ENCODE results near the gene GDE1. TPM values are rescaled to one million over a fixed set of nuclear protein-coding genes. Genes with fewer than 3 reads are reported as not detected.

GDE1 gene
- polyA plus RNA-seq, 1 donor (not counting 4 experiments of a cell fraction or from before 2014, with no cell fraction given) = 52.9 TPM

DNA sequence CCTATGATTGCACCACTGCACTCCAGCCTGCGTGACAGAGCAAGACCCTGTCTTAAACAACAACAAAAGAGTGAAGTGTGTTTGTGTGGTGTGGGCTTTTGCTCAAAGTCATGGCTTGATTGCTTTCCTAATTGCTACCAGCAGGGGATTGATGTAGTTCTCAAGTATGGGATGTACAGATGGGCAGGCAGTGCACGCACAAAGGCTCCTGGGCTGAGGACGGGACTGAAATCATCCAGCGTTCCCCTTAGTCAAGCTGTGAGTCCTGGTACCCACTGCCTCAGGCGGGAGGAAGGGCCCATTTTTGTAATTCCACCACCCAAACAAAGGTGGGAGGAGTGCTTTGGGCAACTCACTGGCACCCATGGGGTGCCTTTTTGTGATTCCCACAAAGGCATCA lies 47.3 kb downstream of the GDE1 start:
- H3K4me1 ChIP-seq (ENCODE audit: control insufficient read depth, extremely low read depth, insufficient read depth, low read length) = no peaks in the 10 kb centered on the region
- H3K4me2 ChIP-seq (ENCODE audit: control insufficient read depth, extremely low read depth, insufficient read depth, low read depth, low read length) = no peak overlapping the region
- no peak for FAIRE-seq
- H3K9me1 ChIP-seq (ENCODE audit: control insufficient read depth, extremely low read depth, insufficient read depth, low read length) = no peaks in the 10 kb centered on the region
- no peak overlapping the region for H3K9ac ChIP-seq (ENCODE audit: control insufficient read depth, extremely low read depth, insufficient read depth, low read length)
- H3K9me3 ChIP-seq (ENCODE audit: control insufficient read depth, low read depth, low read length) = no peaks in the 10 kb centered on the region
- H3K4me3 ChIP-seq (ENCODE audit: control insufficient read depth in 2 of 3, extremely low read depth in 1 of 3, insufficient read depth in 2 of 3, low read depth in 1 of 3, low read length in 3 of 3) = no peak overlapping the region
- no peaks in the 10 kb centered on the region for H3K36me3 ChIP-seq (ENCODE audit: control insufficient read depth in 2 of 2, extremely low read depth in 1 of 2, insufficient read depth in 2 of 2, low read length in 2 of 2)
- H3K79me2 ChIP-seq (ENCODE audit: control insufficient read depth, insufficient read depth, low read length) = no peaks in the 10 kb centered on the region
- H2AFZ ChIP-seq (ENCODE audit: control insufficient read depth, low read length) = no peak overlapping the region
- H4K20me1 ChIP-seq (ENCODE audit: control insufficient read depth, extremely low read depth, insufficient read depth, low read length) = no peaks in the 10 kb centered on the region
- no peaks in the 10 kb centered on the region for H3K27me3 ChIP-seq (ENCODE audit: control insufficient read depth, extremely low read depth, insufficient read depth, low read length)
- no peak overlapping the region for H3K27ac ChIP-seq (ENCODE audit: control insufficient read depth, insufficient read depth, low read length)
- dilution Hi-C loops (cut with MboI; ENCODE audit: extremely low pct_ligation_motif_present, low sequenced_read_pairs) = no loop called here
- TF ChIP-seq EZH2 (IDR thresholded peaks at IDR 0.05; ENCODE audit: low read length) = no peak
- TF ChIP-seq, protein P1, sequence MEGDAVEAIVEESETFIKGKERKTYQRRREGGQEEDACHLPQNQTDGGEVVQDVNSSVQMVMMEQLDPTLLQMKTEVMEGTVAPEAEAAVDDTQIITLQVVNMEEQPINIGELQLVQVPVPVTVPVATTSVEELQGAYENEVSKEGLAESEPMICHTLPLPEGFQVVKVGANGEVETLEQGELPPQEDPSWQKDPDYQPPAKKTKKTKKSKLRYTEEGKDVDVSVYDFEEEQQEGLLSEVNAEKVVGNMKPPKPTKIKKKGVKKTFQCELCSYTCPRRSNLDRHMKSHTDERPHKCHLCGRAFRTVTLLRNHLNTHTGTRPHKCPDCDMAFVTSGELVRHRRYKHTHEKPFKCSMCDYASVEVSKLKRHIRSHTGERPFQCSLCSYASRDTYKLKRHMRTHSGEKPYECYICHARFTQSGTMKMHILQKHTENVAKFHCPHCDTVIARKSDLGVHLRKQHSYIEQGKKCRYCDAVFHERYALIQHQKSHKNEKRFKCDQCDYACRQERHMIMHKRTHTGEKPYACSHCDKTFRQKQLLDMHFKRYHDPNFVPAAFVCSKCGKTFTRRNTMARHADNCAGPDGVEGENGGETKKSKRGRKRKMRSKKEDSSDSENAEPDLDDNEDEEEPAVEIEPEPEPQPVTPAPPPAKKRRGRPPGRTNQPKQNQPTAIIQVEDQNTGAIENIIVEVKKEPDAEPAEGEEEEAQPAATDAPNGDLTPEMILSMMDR (optimal IDR thresholded peaks at IDR 0.05 in 1 of 3, IDR thresholded peaks at IDR 0.05 in 1 of 3, conservative IDR thresholded peaks at IDR 0.05 in 1 of 3; ENCODE audit: extremely low read depth in 1 of 3, insufficient read depth in 2 of 3, low read length in 3 of 3) = peak in 1 of 3 experiments; percentile 7
- DNase-seq (ENCODE audit: low read depth, low spot score) = no peak

DNA sequence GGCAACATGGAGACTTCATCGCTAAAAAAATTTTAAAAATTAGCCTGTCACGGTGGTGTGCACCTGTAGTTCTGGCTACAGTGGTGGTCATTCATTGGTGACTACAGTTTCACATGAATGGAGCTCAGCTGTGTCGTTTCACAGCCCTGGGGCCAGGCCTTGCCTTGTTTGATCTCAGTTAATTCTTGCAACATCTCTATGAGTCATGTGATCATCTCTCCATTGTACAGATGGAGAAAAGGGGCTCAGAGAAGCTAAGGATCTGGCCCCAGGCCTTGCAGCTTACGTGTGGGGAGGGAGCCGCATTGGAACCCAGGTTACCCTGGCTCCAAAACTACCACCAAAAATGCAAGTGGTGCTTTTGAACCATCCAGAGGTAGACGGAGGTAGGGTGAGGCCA lies 49.4 kb downstream of the GDE1 start:
- no peaks in the 10 kb centered on the region for H4K20me1 ChIP-seq (ENCODE audit: control insufficient read depth, extremely low read depth, insufficient read depth, low read length)
- dilution Hi-C loops (cut with MboI; ENCODE audit: extremely low pct_ligation_motif_present, low sequenced_read_pairs) = no loop called here
- DNase-seq (ENCODE audit: low read depth, low spot score) = no peak
- TF ChIP-seq EZH2 (IDR thresholded peaks at IDR 0.05; ENCODE audit: low read length) = no peak
- TF ChIP-seq, protein P1 (optimal IDR thresholded peaks at IDR 0.05 in 1 of 3, IDR thresholded peaks at IDR 0.05 in 1 of 3, conservative IDR thresholded peaks at IDR 0.05 in 1 of 3; ENCODE audit: extremely low read depth in 1 of 3, insufficient read depth in 2 of 3, low read length in 3 of 3) = no peak
- H3K9me1 ChIP-seq (ENCODE audit: control insufficient read depth, extremely low read depth, insufficient read depth, low read length) = no peaks in the 10 kb centered on the region
- no peak for FAIRE-seq
- H3K79me2 ChIP-seq (ENCODE audit: control insufficient read depth, insufficient read depth, low read length) = no peaks in the 10 kb centered on the region
- H3K9ac ChIP-seq (ENCODE audit: control insufficient read depth, extremely low read depth, insufficient read depth, low read length) = no peak overlapping the region
- H3K4me3 ChIP-seq (ENCODE audit: control insufficient read depth in 2 of 3, extremely low read depth in 1 of 3, insufficient read depth in 2 of 3, low read depth in 1 of 3, low read length in 3 of 3) = no peak overlapping the region
- no peak overlapping the region for H3K27ac ChIP-seq (ENCODE audit: control insufficient read depth, insufficient read depth, low read length)
- no peaks in the 10 kb centered on the region for H3K36me3 ChIP-seq (ENCODE audit: control insufficient read depth in 2 of 2, extremely low read depth in 1 of 2, insufficient read depth in 2 of 2, low read length in 2 of 2)
- no peak overlapping the region for H2AFZ ChIP-seq (ENCODE audit: control insufficient read depth, low read length)
- no peaks in the 10 kb centered on the region for H3K9me3 ChIP-seq (ENCODE audit: control insufficient read depth, low read depth, low read length)
- no peaks in the 10 kb centered on the region for H3K4me1 ChIP-seq (ENCODE audit: control insufficient read depth, extremely low read depth, insufficient read depth, low read length)
- no peaks in the 10 kb centered on the region for H3K27me3 ChIP-seq (ENCODE audit: control insufficient read depth, extremely low read depth, insufficient read depth, low read length)
- no peak overlapping the region for H3K4me2 ChIP-seq (ENCODE audit: control insufficient read depth, extremely low read depth, insufficient read depth, low read depth, low read length)

Measured in keratinocyte (primary cell).